NCI-H524 (cell line): Measurements from ENCODE around the gene PDIA2.
"Not testable (repeated sequence)": the region's sequence is repeated elsewhere in the genome, so short reads cannot be mapped to it uniquely, and the experiment has no call there.

Experiments used
- DNase-seq, 2 experiments: peaks; one replicate each; lab custom pipeline; 2025; lab: John Stamatoyannopoulos, UW

The PDIA2 gene

DNA sequence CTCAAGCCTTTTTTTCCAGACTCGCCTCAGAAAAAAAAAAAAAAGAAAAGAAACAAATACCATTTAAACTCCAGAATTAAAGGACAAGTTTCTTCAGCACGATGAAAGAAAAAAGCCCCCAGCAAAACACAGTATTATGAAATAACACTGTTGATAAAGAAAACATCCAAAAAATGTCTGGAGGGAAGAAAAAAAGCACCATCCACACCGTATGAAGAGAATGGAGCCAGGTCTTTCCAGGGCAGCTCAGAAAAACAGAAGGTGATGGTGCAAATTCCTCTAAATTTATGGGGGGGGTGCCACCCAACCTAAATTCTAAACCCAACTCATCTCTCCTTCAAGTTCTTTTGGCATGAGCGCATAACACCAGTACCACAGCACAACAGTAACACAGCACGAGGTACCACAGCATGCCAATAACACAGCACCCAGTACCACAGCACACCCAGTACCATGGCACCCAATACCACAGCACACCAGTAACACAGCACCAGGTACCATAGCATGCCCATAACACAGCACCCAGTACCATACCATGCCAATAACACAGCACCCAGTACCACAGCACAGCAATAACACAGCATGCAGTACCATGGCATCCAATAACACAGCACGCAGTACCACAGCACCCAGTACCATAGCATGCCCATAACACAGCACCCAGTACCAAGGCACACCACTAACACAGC, 50.6 kb downstream of the PDIA2 start:
- no peak for DNase-seq

DNA sequence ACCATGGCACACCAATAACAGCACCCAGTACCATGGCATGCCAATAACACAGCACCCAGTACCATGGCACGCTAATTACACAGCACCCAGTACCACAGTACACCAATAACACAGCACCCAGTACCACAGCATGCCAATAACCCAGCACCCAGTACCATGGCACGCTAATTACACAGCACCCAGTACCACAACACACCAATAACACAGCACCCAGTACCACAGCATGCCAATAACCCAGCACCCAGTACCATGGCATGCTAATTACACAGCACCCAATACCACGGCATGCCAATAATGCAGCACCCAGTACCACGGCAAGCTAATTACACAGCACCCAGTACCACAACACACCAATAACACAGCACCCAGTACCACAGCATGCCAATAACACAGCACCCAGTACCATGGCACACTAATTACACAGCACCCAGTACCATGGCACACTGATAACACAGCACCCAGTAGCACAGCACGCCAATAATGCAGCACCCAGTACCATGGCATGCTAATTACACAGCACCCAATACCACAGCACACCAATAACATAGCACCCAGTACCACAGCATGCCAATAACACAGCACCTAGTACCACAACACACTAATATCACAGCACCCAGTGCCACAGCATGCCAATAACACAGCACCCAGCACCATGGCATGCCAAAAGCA, 51.3 kb downstream of the PDIA2 start:
- DNase-seq, result not testable (repeated sequence)

DNA sequence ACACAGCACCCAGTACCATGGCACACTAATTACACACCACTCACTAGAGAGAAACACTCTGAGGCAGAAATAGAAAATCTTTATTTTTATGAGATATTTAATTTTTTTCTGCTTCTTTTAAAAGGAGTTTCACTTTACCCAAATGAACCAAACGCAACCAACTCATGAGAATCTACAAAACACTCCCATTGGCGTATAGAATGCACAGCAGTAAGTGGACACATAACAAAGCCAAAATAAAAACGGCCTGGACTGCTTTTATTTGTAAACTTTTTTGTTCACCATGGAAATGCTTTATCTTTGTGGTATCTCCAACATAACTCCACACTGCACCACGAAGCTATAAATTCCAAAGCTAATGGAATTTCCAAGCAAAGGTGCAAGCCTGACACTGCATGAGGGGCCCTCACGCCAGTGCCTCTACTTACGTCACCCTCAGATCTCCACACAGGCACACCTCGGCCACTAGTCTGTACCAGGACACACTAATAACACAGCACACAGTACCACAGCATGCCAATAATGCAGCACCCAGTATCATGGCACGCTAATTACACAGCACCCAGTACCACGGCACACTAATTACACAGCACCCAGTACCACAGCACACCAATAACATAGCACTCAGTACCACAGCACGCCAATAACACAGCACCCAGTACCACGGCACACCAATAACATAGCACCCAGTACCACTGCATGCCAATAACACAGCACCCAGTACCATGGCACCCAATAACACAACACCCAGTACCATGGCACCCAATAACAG, 52.1 kb downstream of the PDIA2 start:
- not testable (repeated sequence) for DNase-seq

DNA sequence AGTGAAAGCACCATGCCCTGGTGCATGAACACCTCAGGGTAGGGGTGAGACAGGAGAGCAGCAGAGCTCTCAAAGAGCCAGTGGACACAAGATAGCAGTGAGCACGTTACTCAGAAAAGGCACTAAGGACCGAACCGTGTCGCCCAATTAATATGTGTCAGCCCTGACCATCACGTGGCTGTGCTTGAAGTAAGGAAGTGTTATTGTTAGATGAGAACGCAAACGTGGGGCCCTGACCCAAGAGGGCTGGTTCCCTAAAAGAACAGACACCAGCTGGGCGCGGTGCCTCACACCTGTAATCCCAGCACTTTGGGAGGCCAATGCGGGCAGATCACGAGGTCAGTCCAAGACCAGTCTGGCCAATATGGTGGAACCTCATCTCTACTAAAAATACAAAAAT, 53.3 kb downstream of the PDIA2 start:
- no peak for DNase-seq
